HG03196 (cell line): ENCODE measurements around the gene PRG3.
A peak's percentile ranks its signal among the peaks of the same experiment; 100 is the strongest.
"Not testable (repeated sequence)": the region's sequence is repeated elsewhere in the genome, so short reads cannot be mapped to it uniquely, and the experiment has no call there.

Experiments used
- ATAC-seq: cut with Tn5 transposase; IDR thresholded peaks from one replicate; pipeline ENCODE4 v1.9.1; 2021; ENCODE audit not compliant: unreplicated experiment

Gene PRG3

GRCh38 chr11:57409321-57410100 lies 28.6 kb upstream of the PRG3 start:
- no peak for ATAC-seq

- no peak for ATAC-seq
Observed at GRCh38 chr11:57408771-57409170, 27.8 kb upstream of the PRG3 start.

- no peak for ATAC-seq
Observed at GRCh38 chr11:57407941-57408475, 27.1 kb upstream of the PRG3 start.

GRCh38 chr11:57407010-57407920 lies 26.3 kb upstream of the PRG3 start:
- no peak for ATAC-seq

- ATAC-seq: peak; percentile 70
Observed at GRCh38 chr11:57406337-57406904, 25.5 kb upstream of the PRG3 start.

GRCh38 chr11:57405271-57405860 lies 24.4 kb upstream of the PRG3 start:
- no peak for ATAC-seq

- no peak for ATAC-seq
Observed at GRCh38 chr11:57403802-57404147, 22.8 kb upstream of the PRG3 start.

- ATAC-seq: not testable (repeated sequence)
Observed at GRCh38 chr11:57403003-57403801, 22.3 kb upstream of the PRG3 start.

GRCh38 chr11:57402188-57403002 lies 21.4 kb upstream of the PRG3 start:
- no peak for ATAC-seq

GRCh38 chr11:57399972-57400578 lies 19.1 kb upstream of the PRG3 start:
- ATAC-seq: no peak

- ATAC-seq: no peak
Observed at GRCh38 chr11:57399221-57399620, 18.3 kb upstream of the PRG3 start.

- ATAC-seq: no peak
Observed at GRCh38 chr11:57397394-57397990, 16.5 kb upstream of the PRG3 start.

GRCh38 chr11:57396744-57397143 lies 15.8 kb upstream of the PRG3 start:
- ATAC-seq: no peak

GRCh38 chr11:57395905-57396623 lies 15.1 kb upstream of the PRG3 start:
- ATAC-seq: no peak

GRCh38 chr11:57394203-57394965 lies 13.4 kb upstream of the PRG3 start:
- ATAC-seq: no peak

GRCh38 chr11:57392763-57393105 lies 11.8 kb upstream of the PRG3 start:
- no peak for ATAC-seq

- ATAC-seq: no peak
Observed at GRCh38 chr11:57392066-57392762, 11.3 kb upstream of the PRG3 start.
